ENCODE results near the gene PTK7.
"Not testable (repeated sequence)": the region's sequence is repeated elsewhere in the genome, so short reads cannot be mapped to it uniquely, and the experiment has no call there.

PTK7 gene

DNA sequence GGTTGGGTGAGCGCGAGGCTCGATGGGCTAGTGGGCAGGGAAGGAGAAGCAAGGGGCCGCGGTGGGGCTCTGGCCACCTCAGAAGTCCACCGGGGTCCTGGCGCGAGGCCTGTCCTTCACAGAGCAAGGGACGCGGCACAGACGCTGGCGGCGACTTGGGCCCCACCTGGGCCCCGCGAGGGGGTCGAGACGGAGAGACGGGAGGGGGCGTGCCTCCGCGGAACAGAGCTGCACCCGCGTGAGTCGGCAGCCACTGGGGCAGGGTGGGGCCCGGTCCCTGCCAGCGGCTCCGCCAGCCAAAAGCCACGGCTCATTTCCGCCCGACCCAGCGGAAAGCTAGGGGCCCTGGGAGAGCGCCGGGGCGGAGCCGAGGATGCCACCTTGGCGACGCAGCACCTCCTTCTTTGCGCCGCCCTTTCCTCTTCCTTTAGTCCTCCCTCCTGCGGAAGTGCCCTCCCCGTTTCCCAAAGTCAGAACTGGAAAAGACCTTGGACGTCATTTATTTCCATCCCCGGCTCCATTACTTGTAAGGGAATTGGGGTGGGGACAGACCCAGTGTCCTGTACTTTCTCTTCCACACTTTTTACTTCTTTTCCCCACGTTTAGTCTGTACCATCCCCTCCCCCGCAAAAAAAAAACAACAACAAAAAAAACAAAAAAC lies 22.4 kb upstream of the PTK7 start, which contains the start of gene CUL7:
CUL7 (minus strand) TSS at position 307 of the 661 bp plus-strand sequence. CDS start 1,063 bp downstream, outside the sequence.
- in situ Hi-C loops (cut with HindIII; ENCODE audit: low sequenced_read_pairs) = no loop called here

DNA sequence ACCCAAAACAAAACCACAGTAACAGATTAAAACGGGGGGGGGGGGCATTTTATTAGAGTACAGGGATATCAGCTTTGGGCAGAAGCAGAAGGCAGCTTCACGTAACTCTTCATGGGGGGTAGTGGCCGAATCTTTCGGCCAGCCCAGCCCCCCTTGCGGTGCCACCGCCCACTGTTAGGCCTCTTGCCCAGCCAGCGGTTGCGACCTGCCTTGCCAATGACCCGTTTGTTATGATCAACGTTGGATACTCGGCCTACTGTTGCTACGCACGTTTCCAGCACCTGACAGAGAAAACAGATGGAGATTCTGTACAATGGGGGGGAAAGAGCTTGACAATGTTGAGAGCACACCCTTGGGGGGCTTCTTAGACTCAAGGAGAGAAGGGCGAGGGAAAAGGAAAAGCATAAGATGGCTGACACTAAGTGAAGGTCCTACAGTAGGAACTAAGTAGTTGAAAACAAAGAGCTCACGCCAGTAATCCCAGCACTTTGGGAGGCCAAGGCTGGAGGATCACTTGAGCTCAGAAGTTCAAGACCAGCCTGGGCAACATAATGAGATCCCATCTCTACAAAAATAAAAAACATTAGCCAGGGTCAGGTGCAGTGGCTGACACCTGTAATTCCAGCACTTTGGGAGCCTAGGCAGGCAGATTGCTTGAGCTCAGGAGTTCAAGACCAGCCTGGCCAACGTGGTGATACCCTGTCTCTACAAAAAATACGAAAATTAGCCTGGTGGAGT lies 21.7 kb upstream of the PTK7 start:
- in situ Hi-C loops (cut with HindIII; ENCODE audit: low sequenced_read_pairs) = no loop called here

GRCh38 chr6:43055966-43056365 lies 20.1 kb upstream of the PTK7 start:
- in situ Hi-C loops (cut with HindIII; ENCODE audit: low sequenced_read_pairs) = no loop called here

- in situ Hi-C loops (cut with HindIII; ENCODE audit: low sequenced_read_pairs) = no loop called here
These were observed 17.6 kb upstream of the PTK7 start for GRCh38 chr6:43058531-43058930.

- in situ Hi-C loops (cut with HindIII; ENCODE audit: low sequenced_read_pairs) = no loop called here
These were observed 16.7 kb upstream of the PTK7 start, which contains the start of the genes KLC4 and MRPL2 for GRCh38 chr6:43059168-43060033. Gene KLC4 (plus strand): TSS chr6:43059631. CDS start chr6:43061336, 1,705 bp downstream. Gene MRPL2 (minus strand): TSS chr6:43059434. CDS start chr6:43059381, 53 bp downstream.

GRCh38 chr6:43060034-43060754 lies 15.9 kb upstream of the PTK7 start:
- in situ Hi-C loops (cut with HindIII; ENCODE audit: low sequenced_read_pairs) = no loop called here

DNA sequence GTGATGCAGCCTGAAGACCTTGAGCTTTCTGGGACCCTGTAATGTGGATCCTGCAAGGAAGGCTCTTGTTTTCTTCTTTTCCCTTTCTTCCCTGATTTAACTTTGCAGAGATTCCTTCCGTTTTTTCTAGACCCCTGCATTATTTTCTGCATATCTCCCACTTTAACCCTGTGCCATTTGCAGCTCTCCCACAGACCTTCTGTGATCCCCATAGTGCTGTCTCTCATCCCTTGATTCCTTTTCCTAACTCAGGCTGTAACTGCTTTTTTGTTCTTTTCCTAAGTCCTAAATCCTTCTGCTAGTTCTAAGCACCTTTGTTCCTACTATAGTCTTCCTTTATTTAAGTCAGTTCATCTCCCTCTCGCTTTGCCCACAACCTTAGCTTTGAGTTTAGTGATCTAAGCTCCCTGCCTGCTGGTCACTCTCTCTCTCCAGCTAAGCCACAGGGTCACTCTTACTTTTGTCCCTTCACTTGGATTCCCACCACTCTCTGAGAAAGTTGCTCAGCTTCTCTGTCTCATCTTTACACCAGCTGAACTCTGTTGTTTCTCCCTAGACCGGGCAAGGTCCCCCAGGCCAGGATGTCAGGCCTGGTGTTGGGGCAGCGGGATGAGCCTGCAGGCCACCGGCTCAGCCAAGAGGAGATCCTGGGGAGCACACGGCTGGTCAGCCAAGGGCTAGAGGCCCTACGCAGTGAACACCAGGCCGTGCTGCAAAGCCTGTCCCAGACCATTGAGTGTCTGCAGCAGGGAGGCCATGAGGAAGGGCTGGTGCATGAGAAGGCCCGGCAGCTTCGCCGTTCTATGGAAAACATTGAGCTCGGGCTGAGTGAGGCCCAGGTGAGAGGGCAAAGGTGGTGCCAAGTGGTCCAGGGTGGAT lies 15.1 kb upstream of the PTK7 start:
- in situ Hi-C loops (cut with HindIII; ENCODE audit: low sequenced_read_pairs) = no loop called here

- in situ Hi-C loops (cut with HindIII; ENCODE audit: low sequenced_read_pairs) = no loop called here
These were observed 14.3 kb upstream of the PTK7 start for GRCh38 chr6:43061861-43062260.

DNA sequence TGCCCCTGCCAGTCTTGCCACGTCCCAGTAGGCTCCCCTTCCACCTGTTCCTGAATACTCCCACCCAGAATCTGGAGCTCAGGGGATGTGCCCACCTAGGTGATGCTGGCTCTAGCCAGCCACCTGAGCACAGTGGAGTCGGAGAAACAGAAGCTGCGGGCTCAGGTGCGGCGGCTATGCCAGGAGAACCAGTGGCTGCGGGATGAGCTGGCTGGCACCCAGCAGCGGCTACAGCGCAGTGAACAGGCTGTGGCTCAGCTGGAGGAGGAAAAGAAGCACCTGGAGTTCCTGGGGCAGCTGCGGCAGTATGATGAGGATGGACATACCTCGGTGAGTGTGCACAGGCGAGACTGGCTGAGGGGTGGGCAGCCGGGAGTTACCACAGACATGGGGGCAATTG lies 13.3 kb upstream of the PTK7 start:
- in situ Hi-C loops (cut with HindIII; ENCODE audit: low sequenced_read_pairs) = no loop called here

- in situ Hi-C loops (cut with HindIII; ENCODE audit: low sequenced_read_pairs) = no loop called here
These were observed 6.0 kb upstream of the PTK7 start for GRCh38 chr6:43070028-43070632.

DNA sequence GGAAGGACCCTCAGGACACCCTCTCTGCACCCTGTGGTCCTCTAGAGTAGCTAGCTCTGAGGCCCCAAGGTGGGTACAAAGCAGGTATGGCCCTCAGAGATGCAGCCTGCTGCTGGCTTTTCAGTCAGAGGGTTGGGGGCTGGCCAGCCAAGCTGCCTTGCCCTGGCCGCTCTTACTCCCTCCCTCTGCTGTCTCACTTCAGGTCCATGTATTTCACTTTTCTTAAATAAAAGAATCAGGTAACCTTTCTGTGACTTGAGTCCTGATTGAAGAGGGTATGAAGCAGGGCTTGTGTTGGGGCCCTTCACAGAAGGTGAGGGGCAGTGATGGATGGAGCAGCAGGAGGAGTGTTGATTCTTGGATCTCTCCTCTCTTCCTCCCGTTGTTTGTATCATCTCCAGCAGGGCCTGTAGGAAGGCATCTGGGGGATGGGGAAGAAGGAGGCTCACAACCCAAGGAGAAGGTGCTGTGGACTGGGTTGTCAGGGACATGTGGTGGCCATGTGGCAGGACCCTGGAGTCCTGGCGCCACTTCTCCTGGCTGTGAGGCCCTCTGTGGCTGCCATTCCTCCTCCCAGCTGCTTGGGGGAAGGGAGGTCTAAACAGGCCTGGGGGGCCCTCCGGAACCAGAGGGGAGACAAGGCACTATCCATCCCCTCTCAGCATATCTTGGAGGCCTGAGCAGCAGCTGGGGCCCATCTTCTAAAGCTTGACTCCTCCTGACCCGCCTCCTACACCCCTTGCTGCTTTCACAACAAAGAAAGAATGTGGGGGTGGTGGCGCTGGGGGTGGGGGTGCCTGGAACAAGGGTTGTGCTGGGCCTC lies 1.1 kb upstream of the PTK7 start:
- in situ Hi-C loops (cut with HindIII; ENCODE audit: low sequenced_read_pairs) = no loop called here

DNA sequence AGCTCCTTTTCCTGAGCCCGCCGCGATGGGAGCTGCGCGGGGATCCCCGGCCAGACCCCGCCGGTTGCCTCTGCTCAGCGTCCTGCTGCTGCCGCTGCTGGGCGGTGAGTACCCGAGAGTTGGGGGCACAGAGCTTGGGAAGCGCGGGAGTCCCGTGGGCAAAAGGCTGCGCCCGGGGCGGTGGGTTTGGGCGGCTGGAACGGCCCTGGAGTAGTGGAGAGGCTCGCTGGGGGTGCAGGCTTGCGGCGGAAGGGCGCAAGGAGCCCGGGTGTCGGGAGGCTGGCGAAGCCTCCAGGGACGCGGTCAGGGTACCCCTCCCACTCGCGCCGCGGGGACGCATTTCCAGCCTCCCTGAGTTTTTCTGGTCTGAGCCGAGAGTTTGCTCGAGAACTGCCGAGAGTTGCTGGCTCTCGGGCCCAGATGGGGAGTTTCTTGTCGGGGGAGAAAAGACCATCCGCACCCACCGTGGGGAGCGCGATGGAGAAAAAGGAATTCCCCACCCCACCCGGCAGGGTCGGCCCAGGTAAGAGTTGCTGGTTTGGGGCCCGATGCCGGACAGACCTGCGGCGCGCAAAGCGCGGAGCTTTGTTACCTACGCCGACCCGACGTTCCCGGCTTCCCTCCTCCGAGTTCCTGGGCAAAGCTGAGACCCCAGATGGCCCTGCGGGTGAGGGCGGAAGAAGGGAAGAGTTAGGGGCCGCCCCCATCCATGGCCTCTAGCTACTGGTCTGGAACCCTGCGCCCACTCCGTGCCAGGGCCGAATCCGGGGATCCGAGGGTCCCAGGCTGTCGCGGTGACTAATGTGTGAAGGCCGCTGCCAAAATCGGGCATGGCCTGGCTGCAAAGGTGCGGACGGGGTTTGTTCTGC lies 584 bp downstream of the PTK7 start:
- in situ Hi-C loops (cut with HindIII; ENCODE audit: low sequenced_read_pairs) = no loop called here

- in situ Hi-C loops (cut with HindIII; ENCODE audit: low sequenced_read_pairs) = no loop called here
These were observed 1.3 kb downstream of the PTK7 start for GRCh38 chr6:43077333-43077809.

DNA sequence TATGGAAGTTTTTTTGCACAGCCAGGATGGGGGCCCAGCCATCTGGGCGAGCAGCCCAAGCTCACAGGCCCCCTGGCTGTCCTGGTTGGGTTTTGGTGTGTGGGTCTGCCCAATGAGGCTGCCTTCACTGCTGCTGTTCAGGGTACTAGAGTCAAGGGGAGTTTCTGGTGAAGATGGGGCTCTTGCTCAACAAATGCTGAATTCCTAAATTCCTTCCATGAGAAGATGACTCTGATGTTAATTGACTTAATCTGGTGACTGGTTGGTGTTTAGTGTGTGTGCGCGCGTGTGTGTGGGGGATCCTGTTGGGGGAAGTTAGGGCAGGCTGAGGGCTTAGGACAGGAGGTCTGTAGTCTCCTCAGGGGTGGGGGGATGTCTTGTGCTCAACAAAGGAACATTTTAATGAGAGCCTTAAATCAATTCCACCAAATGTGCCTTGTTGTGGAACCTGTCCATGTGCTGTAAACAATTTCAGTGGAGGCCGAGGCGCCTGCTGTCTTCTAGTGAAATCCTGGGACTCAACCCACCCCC lies 1.9 kb downstream of the PTK7 start:
- in situ Hi-C loops (cut with HindIII; ENCODE audit: low sequenced_read_pairs) = no loop called here

- in situ Hi-C loops (cut with HindIII; ENCODE audit: low sequenced_read_pairs) = no loop called here
These were observed 2.6 kb downstream of the PTK7 start for GRCh38 chr6:43078691-43079090.

DNA sequence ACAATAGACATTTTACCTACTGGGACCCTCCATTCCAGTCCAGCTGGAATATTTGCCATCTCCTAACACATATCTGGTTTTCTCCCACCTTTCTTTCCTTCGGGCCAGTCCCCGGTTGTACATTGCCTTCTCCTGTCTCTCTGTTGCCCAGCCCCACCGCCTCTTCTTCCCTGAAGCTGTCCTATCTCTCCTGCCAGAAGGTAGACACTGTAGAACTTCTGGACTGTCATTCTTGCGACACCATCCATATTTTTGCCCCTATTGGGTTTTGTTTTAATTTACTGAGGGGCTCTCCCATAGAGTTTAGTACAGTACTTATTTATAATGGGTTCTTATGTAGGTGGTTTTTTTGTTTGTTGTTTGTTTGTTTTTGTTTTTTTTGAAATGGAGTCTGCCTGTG lies 4.9 kb downstream of the PTK7 start:
- in situ Hi-C loops (cut with HindIII; ENCODE audit: low sequenced_read_pairs) = no loop called here

- in situ Hi-C loops (cut with HindIII; ENCODE audit: low sequenced_read_pairs) = not testable (repeated sequence)
These were observed 5.8 kb downstream of the PTK7 start for GRCh38 chr6:43081922-43082321.

Measured in DLD1 (cell line).